ENCODE measurements around the gene DOCK11.
"Not testable (repeated sequence)": the region's sequence is repeated elsewhere in the genome, so short reads cannot be mapped to it uniquely, and the experiment has no call there.

DOCK11 gene

DNA sequence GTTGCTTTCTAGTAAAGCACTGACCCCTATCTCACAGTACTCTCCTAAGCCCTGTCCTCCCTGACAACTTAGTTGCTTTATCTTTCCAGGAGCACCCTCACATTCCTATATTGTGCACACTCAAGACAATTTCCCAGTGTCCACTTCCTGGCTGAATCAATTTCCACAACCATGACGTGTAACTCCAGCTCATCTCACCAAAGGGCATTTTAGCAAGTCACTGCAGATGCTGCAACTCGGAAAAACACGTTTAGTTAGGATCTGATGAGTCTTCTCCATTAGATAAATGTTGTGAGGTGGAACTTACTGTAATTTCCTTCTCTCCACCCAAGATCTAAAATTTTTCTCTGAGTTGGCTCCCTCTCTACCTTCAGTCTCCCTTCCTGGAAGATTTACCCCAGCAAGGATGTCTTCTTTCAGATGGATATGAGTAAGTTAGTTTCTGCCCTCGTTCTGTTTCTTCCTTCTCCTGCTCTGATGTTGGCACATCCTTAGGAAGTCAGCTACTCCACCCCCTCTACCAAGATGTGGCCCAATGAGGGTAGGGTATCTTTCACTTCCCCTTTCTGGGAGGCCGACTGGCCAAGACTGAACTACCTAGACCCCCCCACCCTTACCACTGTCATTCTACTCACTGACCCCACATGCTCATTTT lies 203.0 kb downstream of the DOCK11 start:
- DNase-seq (ENCODE audit: low read depth) = no peak
- TF ChIP-seq CTCF (IDR thresholded peaks at IDR 0.05; ENCODE audit: low read depth, low read length, missing control alignments) = no peak
- no peak overlapping the region for H3K4me3 ChIP-seq (ENCODE audit: low read depth, low read length)

GRCh38 chrX:118702741-118703140 lies 207.1 kb downstream of the DOCK11 start:
- DNase-seq (ENCODE audit: low read depth) = no peak
- no peak for TF ChIP-seq CTCF (IDR thresholded peaks at IDR 0.05; ENCODE audit: low read depth, low read length, missing control alignments)
- H3K4me3 ChIP-seq (ENCODE audit: low read depth, low read length) = no peak overlapping the region

GRCh38 chrX:118706681-118707080 lies 211.1 kb downstream of the DOCK11 start:
- no peak overlapping the region for H3K4me3 ChIP-seq (ENCODE audit: low read depth, low read length)
- no peak for DNase-seq (ENCODE audit: low read depth)
- no peak for TF ChIP-seq CTCF (IDR thresholded peaks at IDR 0.05; ENCODE audit: low read depth, low read length, missing control alignments)

GRCh38 chrX:118714521-118714920 lies 218.9 kb downstream of the DOCK11 start:
- no peak overlapping the region for H3K4me3 ChIP-seq (ENCODE audit: low read depth, low read length)
- no peak for DNase-seq (ENCODE audit: low read depth)
- no peak for TF ChIP-seq CTCF (IDR thresholded peaks at IDR 0.05; ENCODE audit: low read depth, low read length, missing control alignments)

- DNase-seq (ENCODE audit: low read depth); H3K4me3 ChIP-seq (ENCODE audit: low read depth, low read length): not testable (repeated sequence)
These were observed 220.3 kb downstream of the DOCK11 start for GRCh38 chrX:118715917-118716316.

DNA sequence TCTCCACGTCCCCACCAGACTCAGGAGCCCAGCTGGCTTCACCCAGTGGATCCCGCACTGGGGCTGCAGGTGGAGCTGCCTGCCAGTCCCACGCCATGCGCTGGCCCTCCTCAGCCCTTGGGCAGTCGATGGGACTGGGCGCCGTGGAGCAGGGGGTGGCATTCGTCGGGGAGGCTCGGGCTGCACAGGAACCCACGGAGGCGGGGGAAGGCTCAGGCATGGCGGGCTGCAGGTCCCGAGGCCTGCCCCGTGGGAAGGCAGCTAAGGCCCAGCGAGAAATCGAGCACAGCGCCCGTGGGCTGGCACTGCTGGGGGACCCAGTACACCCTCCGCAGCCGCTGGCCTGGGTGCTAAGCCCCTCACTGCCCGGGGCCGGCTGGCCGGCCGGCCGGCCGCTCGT lies 221.2 kb downstream of the DOCK11 start:
- not testable (repeated sequence) for H3K4me3 ChIP-seq (ENCODE audit: low read depth, low read length); DNase-seq (ENCODE audit: low read depth)

DNA sequence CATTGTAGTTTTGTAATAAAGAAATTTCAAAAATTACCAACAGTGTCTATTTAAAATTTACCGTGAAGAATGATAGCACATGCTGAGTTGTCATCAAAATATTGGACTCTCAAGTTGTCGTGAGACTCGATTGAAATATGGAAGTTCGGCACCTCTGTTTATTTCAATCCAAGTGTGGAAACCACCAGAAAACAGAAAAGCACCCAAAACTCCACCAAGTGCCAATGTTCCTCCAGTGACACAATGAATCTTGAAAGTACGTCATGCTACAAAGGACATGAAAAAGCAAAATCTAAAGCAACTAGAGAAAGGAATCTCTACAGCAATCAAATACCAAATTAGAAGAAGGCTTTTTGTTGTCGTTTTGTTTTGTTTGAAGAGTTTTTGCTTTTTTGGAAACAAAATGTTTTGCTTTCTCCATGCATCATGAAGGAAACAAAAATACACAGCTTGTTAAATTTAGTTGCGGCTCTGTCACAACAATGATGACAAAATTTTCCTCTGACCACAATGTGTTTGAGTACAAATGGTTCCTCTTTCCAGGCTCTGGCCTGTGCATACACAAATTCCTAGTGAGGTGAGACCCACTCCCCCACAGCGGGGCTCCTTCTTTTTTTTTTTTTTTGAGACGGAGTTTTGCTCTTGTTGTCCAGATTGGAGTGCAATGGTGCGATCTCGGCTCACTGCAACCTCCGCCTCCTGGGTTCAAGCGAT lies 222.2 kb downstream of the DOCK11 start:
- TF ChIP-seq CTCF (IDR thresholded peaks at IDR 0.05; ENCODE audit: low read depth, low read length, missing control alignments) = no peak
- no peak overlapping the region for H3K4me3 ChIP-seq (ENCODE audit: low read depth, low read length)
- no peak for DNase-seq (ENCODE audit: low read depth)

- no peak for DNase-seq (ENCODE audit: low read depth)
- H3K4me3 ChIP-seq (ENCODE audit: low read depth, low read length) = no peak overlapping the region
- TF ChIP-seq CTCF (IDR thresholded peaks at IDR 0.05; ENCODE audit: low read depth, low read length, missing control alignments) = no peak
These were observed 223.1 kb downstream of the DOCK11 start for GRCh38 chrX:118718737-118719136.

Measured in GM12864 (cell line).